ENCODE data around the gene STPG1.

DNA sequence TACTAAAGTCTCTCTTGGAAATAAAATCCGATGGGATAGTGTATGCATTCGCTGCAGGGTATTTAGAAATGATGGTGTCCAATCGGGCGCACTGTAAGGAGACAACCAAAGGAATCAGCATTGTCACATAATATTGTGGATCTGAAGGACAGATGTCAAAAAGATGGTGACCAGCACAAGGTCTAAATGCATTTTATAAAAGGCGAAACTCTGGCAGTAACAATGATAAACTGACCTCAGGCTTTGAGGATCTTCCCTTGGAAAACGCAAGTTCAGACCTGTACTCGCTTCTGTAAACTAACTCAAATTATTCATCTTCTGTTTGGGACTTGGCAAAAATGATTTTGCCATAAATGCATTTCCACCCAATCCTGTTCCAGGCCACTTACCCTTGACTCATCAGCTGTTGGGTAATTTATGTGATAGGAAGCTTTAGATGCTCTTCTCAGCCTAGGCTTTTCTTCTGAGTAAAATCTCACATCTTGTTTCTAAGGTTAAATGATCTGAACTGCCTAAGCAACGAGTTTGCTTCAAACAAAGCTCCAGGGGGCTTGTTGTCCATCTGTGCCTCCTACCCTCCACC, 33.8 kb downstream of the STPG1 start:
- TF ChIP-seq GATA2 (IDR thresholded peaks at IDR 0.05; ENCODE audit: low read depth, low read length) = no peak
- TF ChIP-seq GATA3 (IDR thresholded peaks at IDR 0.05; ENCODE audit: low read depth, low read length) = no peak
